SK-N-SH (cell line): ENCODE results near the gene TTC38.

Experiments used
- CTCF ChIP-seq: fragments of 200-600 bp; sonication (generic); IDR thresholded peaks from 2 replicates; pipeline ENCODE4 v1.6.1; 2017; ENCODE audit warnings: antibody characterized with exemption, mild to moderate bottlenecking, moderate library complexity
- POLR2AphosphoS5 ChIP-seq: IDR thresholded peaks from 2 replicates; pipeline ENCODE4 v1.6.1; 2012; ENCODE audit warnings: low read depth, low read length
- RCOR1 ChIP-seq: fragments of 150-350 bp; IDR thresholded peaks from 2 replicates; pipeline ENCODE4 v1.6.1; 2017; ENCODE audit warnings: antibody characterized with exemption, low read length
- TF ChIP-seq, protein P1 (sequence below): IDR thresholded peaks from 2 replicates; pipeline ENCODE4 v1.6.1; 2012; ENCODE audit warnings: mild to moderate bottlenecking, low read depth, low read length, moderate library complexity

DNA sequence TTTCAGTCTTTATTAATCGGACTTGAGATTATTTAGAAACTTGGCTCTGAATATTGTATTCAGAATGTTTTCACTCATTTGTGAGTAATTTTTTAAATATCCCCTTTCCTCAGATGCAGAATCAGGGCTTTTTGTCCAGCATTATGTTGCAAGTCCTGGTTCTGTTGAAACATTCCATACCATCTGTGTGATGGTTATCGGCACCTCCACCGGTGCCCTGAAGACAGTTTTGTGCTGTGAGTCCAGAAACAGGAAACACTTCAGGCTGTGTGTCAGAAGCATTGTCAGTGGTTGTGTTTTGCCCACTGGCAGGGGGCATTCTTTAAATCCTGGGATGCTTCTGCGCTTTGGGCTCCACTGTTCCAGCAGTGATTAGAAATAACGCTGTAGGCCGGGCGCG is 38.1 kb upstream of the TTC38 start:
- no peak for TF ChIP-seq POLR2AphosphoS5
- TF ChIP-seq RCOR1: no peak; the same call in 1 of the 2 replicates
- TF ChIP-seq, protein P1, sequence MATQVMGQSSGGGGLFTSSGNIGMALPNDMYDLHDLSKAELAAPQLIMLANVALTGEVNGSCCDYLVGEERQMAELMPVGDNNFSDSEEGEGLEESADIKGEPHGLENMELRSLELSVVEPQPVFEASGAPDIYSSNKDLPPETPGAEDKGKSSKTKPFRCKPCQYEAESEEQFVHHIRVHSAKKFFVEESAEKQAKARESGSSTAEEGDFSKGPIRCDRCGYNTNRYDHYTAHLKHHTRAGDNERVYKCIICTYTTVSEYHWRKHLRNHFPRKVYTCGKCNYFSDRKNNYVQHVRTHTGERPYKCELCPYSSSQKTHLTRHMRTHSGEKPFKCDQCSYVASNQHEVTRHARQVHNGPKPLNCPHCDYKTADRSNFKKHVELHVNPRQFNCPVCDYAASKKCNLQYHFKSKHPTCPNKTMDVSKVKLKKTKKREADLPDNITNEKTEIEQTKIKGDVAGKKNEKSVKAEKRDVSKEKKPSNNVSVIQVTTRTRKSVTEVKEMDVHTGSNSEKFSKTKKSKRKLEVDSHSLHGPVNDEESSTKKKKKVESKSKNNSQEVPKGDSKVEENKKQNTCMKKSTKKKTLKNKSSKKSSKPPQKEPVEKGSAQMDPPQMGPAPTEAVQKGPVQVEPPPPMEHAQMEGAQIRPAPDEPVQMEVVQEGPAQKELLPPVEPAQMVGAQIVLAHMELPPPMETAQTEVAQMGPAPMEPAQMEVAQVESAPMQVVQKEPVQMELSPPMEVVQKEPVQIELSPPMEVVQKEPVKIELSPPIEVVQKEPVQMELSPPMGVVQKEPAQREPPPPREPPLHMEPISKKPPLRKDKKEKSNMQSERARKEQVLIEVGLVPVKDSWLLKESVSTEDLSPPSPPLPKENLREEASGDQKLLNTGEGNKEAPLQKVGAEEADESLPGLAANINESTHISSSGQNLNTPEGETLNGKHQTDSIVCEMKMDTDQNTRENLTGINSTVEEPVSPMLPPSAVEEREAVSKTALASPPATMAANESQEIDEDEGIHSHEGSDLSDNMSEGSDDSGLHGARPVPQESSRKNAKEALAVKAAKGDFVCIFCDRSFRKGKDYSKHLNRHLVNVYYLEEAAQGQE: no peak
- TF ChIP-seq CTCF: no peak
